GM21737 (cell line): ENCODE measurements around the gene IGFBPL1.
"Not testable (repeated sequence)": the region's sequence is repeated elsewhere in the genome, so short reads cannot be mapped to it uniquely, and the experiment has no call there.

Experiments used
- ATAC-seq: cut with Tn5 transposase; IDR thresholded peaks from one replicate; pipeline ENCODE4 v1.9.1; 2021; ENCODE audit warnings: mild to moderate bottlenecking, moderate library complexity; ENCODE audit not compliant: unreplicated experiment

IGFBPL1 gene

GRCh38 chr9:38401994-38402393 is 22.3 kb downstream of the IGFBPL1 start:
- no peak for ATAC-seq

GRCh38 chr9:38399191-38399590 is 25.1 kb downstream of the IGFBPL1 start:
- ATAC-seq = not testable (repeated sequence)

GRCh38 chr9:38396371-38396671 is 27.9 kb downstream of the IGFBPL1 start:
- ATAC-seq = no peak

DNA sequence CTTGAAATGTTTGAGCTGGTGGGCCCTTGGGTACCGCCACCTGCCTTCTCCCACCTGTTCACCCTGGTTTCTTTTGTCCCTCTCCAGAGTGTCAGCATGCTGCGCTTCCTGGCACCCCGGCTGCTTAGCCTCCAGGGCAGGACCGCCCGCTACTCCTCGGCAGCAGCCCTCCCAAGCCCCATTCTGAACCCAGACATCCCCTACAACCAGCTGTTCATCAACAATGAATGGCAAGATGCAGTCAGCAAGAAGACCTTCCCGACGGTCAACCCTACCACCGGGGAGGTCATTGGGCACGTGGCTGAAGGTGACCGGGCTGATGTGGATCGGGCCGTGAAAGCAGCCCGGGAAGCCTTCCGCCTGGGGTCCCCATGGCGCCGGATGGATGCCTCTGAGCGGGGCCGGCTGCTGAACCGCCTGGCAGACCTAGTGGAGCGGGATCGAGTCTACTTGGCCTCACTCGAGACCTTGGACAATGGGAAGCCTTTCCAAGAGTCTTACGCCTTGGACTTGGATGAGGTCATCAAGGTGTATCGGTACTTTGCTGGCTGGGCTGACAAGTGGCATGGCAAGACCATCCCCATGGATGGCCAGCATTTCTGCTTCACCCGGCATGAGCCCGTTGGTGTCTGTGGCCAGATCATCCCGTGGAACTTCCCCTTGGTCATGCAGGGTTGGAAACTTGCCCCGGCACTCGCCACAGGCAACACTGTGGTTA is 28.4 kb downstream of the IGFBPL1 start:
- no peak for ATAC-seq

GRCh38 chr9:38394416-38394815 is 29.8 kb downstream of the IGFBPL1 start:
- no peak for ATAC-seq

DNA sequence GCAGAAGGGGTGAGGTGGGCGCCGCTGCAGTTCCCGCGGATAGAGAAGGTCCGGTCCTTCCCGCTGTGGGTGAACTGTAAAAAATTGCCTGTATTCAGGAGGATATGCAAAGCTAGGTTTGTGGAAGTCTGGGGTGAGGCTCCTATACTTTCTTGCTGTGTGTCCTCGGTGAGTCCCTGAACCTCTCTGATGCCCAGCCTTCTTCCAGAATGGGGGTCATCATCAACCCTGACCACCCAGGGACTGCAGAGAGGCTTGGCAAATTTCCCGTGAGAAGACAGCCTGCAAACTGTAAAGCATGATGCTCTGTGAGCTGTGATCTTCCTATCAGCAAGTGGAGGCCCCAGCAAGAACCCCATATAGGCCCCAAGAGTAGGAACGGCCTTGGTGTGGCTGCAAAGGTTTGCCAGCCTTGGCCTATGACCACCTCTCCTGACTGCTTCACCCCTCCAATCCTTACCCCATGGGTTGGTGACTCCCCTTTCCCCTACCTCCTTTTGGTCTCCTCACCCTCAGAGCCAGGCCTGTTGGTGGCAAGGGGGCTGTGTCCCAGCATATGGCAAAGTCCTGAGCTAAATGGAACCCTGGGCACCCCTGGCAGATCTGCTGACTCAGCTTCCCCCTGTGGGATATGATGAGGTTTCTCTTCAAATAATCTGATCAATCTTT is 31.0 kb downstream of the IGFBPL1 start:
- no peak for ATAC-seq

- ATAC-seq = peak; percentile 98
Measured at GRCh38 chr9:38392235-38393127, 31.8 kb downstream of the IGFBPL1 start, which contains the start of gene ALDH1B1. ALDH1B1 (plus strand) TSS chr9:38392702; CDS start chr9:38395749, 3,047 bp downstream.

DNA sequence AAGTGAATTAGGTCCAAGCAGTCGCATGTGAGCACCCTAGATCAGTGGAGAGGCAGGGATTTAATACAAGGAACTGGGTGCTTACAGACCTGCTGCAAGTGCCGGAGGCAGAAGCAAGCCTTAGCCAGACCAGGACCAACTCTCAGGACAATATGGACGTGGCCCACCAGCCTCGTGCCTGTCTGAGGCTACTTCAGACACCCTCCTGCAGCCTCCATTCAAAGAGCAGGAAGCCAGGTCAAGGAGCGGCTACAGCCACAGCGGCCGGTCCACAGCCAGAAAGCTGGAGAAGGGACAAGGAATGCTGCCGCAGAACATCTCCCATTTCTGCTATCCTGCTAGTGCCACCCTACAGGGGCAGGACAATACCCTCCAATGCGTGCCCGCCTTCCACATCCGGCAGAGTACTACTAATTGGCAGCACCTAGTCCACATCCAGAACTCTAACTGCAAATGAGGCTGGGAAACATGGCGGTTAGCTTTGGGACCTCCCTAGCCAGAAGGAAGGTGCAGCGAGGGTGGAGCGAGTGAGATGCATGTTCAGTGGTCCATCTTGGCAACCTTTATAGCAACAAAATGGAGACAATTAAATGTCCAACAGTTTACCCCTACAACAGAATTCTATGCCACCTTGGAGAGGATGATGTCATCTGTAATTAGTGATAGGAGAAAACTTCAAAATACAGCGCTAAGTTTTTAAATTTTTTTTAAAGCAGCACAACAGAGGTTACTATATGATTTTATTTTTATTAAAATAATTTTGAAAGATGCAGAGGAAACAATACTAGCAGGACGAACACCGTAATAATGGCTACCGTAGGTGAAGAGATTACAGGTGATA is 32.8 kb downstream of the IGFBPL1 start:
- no peak for ATAC-seq

DNA sequence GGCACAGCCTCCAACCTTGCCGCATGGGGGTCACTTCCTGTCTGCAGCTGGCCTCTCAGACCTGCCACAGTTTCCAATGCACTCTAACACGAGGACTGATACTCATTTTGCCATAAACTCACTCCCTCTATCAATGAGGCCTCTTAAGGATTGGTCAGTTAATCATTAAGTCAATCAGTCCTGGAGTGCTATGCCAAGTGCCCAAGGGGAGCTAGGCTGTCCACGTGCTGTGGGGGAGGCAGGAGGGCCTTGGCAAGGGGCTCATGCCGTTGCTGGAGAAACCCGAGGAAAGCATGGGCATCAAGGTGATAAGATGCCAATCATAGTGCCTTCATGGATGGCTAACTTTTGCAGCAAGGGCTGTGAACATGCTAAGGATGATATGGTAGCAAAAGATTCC is 33.4 kb downstream of the IGFBPL1 start:
- ATAC-seq = no peak

- ATAC-seq = no peak
Measured at GRCh38 chr9:38390442-38390841, 33.8 kb downstream of the IGFBPL1 start.

- no peak for ATAC-seq
Measured at GRCh38 chr9:38389313-38389712, 34.9 kb downstream of the IGFBPL1 start.

DNA sequence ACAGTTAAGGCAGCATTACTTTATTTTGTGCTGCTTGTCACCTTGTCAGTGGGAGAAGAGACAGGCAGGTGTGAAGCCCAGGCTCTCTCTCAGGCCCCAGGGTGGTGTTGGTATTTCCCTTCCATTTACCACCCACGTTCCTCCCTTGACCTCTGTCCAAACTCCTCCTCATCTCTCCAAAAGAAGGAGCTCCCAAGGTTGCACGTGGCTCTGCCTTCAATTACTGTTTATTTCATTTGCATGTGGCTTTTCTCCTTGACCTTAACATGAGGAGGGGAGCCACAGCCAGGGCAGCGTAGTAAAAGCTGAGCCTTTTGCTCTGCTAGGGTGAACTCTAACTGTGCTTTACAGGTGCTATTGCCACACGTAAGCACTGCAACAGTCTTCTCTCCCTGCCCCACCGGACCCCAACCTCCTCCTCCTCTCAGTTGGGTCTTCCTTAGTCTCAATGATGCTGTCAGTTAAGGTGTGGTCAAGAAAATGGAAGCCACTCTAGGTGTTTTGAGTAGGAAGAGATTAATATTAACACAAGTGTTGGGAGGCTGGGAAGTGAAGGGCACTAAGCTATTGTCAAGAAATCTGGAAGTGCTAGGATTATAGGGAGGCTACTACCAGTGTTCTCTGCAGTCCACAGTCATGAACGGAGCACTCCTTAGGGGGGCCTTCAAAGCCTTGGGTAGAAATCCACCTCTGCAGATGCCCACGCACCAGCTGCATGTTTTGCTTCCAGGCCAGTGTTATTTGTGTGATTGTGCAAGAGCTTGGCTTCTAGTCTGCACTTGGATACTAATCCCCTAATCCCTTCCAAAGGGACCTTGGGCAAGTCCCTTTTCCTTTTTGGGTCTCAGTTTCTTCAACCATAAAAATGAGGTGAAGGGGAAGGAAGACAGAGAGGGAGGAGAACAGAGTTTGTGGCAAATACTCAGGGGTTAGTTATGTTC is 35.7 kb downstream of the IGFBPL1 start:
- ATAC-seq = no peak

DNA sequence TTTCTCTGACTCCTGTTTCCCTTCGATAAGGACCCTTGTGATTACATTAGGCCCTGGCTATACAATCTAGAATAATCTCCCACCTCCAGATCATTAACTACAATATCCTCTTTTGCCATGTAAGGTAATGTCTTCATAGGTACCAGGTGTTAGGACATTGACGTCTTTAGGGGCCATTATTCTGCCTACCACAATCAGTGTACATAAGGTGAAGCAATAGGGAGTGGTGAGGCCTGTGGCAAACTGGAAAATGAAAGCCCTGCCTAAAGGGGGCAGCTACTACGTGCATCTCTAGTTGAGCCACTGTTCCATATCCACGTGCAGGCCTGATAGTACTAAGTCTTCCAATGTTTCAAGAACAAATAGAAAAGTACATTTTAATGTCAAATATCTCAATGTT is 36.5 kb downstream of the IGFBPL1 start:
- no peak for ATAC-seq

- ATAC-seq = no peak
Measured at GRCh38 chr9:38387066-38387465, 37.2 kb downstream of the IGFBPL1 start.

- no peak for ATAC-seq
Measured at GRCh38 chr9:38386319-38386895, 37.8 kb downstream of the IGFBPL1 start.

- ATAC-seq = no peak
Measured at GRCh38 chr9:38385896-38386295, 38.4 kb downstream of the IGFBPL1 start.

- ATAC-seq = no peak
Measured at GRCh38 chr9:38384990-38385848, 39.0 kb downstream of the IGFBPL1 start.

- ATAC-seq = no peak
Measured at GRCh38 chr9:38382141-38382540, 42.1 kb downstream of the IGFBPL1 start.
